Iris pigment epithelial cell (primary cell): ENCODE data around the gene CLMP.
A peak's percentile ranks its signal among the peaks of the same experiment; 100 is the strongest.

Experiments
- DNase-seq: peaks from one replicate; pipeline ENCODE4 v3.0.0-alpha.2; 2011; ENCODE audit warnings: low read depth

CLMP gene

DNA sequence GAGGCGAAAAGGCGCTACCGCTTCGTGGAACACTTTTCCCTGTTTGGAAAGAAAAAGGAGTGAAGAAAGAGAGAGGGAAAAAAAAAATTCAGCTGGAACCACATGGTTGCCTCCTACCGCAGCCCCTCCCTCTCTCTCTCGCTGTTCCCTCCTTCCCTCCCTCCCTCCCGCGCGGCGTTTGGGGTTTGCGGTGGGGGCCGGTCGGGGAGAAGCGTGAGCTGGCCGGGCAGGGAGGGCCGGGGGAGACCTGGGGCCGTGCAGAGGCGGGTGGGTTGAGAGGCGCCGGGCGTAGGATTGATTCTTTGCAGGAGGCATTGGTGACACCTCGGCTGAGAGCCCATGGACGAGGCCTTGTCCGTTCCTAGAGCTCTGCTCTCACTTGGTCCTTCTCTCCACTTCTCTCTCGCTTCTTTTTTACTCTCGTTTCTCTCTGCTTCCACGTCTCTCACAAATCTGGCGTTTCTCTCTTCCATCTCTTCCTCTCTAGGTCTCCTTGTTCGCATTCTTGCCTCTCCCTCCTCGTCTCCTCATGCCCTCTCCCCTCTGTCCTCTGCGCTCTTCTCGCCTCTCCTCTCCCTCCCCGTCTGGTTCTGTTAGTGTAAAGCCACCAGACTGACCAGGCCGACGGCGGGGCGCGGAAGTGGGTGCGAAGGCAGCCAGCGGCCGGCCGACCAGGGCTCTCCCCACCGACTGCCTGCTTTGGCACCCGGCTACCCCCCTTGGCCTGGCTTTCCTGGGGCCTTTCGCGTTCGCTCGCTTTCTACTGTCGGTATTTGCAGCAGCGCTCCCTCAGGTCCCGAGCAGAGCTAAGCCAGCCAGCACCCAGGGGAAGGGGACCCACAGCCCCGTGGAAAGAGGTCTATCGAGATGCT is at the start of gene CLMP:
Gene CLMP (minus strand): TSS at position 61 of the 872 bp plus-strand sequence. CDS start 308 bp downstream, outside the sequence.
- peak; percentile 72 for DNase-seq

DNA sequence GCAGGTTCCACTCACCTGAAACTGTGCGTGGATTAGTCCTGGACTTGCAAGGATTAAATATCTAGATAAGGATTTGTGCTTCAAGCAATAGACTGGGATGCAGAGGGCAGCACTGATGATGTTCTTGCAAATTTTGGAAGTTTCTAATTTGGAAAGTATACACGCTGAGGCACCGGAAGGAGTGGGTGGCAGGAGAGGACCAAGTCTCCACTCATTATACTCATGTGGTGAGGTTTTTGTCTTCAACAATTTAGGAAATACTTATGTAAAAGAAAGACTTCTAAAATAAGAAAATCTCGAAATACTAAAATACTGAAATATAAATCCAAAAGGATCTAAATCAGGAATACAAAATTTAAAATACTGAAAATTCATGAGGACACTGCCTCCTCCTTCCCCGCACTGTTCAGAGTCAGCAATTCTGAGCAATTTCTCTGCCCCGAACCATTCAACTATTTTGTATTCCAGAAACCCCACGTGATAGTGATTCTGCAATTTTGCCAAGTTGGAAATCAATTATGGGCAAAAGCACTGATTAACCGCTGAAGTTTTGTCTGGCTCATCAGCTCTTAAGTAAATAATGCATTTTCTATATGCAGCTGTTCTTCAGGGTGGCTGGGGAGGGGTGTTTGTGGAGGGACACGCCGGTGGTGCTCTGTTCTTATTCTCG is 47.0 kb upstream of the CLMP start:
- no peak for DNase-seq

DNA sequence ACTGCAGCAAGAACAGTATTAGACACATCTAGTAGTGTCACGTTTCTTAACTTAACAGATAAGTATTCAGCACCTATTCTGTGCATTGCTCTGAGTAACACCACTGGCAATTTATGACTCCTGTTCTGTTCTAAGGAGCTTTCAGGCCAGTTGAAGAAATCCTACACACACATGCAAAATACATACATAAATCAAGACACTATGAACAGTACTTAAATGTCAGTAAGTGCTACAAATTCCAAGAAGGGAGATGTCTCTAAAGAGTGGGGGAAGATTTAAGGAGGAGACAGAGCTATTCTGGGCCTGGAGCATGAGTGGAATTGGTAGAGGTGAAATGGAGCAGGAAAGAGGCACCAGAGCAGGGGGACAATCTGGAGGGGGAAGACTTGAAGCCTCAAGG is 46.2 kb upstream of the CLMP start:
- no peak for DNase-seq

GRCh38 chr11:123239191-123240150 is 44.4 kb upstream of the CLMP start:
- DNase-seq, result no peak

GRCh38 chr11:123238297-123238696 is 43.2 kb upstream of the CLMP start:
- DNase-seq, result peak; percentile 59

GRCh38 chr11:123236879-123237278 is 41.8 kb upstream of the CLMP start:
- DNase-seq, result no peak

DNA sequence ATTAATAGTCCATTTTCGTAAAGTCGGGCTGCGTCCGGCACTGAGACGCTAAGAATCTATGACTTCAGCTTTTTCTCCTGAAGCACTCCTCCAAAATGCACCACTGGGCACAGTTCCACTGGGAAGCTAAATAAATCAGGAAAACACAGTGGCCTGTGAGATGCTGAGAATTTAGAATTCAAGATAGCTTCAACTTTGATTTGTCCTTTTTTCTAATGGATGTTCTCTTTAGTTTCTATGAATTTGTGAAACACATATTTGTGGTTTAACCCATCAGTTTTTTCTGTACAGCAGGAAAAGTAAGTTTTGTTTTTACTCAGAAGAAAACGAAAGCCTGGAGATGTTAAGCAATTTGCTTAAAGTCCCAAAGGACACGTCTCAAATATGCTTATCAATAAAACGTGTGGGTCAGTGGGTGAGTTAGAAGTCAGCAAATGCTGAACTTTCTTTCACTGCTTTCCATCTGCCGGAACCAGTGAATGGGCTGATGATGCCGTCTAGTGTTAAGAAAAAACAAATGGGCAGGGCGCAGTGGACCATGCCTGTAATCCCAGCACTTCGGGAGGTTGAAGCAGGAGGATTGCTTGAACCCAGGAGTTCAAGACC is 40.7 kb upstream of the CLMP start:
- peak; percentile 67 for DNase-seq

DNA sequence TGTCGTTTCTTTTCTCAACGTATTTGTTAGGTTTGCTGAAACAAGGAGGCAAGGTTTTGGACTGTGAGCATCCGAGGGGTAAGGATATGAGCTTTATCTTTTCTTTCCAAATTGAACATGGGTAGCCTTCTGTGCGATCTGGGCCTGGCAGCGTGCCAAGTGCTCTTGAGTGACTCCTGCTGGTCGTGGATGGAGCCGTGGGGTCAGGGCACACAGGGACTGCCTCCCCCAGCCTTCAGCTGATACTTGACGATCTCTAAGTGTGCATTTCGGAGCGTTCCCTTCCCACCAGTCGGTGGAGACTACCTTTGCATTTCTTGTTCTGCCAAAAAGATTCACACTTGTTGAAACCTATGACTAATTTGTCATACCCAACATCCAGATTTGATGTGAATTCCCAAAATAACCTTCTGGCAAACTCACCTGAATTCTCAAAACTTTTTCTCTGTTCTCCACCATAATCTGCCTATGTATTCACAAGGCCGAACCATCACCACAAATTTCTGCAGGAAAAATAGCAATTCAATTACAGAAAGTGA is 40.1 kb upstream of the CLMP start:
- no peak for DNase-seq

DNA sequence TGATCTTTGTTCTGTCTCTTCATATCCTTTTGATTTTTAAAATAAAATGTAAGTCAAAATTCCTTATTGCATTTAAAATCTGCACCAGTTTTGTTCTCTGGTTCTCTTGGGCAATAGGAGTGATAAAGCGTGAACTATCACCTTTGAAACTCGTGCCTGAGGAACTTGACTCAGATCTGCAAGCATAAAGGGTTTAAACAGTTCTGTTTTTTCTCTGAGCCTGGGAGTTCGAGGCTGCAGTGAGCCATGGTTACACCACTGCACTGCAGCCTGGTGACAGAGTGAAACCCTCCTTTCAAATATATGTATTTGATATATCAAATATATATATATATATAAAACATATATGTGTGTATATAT is 38.9 kb upstream of the CLMP start:
- DNase-seq, result peak; percentile 45

GRCh38 chr11:123233280-123233974 is 38.4 kb upstream of the CLMP start:
- DNase-seq, result peak; percentile 51

DNA sequence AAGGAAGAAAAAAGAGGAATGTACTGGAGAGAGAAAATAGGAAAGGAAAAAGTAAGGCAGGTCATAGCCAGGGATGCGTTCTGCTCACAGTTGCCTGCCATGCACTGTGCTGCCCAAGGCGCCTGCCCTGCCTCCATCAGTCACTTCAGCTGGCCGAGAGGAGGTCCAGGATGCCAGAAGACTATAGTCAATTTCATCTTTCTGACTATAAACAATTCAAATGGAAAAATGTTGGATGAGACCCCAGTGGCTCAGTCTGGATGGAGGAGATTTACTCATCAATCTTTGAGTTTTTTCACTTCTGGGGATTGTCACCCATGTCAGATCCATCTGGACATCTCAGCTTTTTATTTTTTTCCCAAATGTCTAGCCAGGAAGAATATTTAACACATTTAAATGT is 36.7 kb upstream of the CLMP start:
- no peak for DNase-seq

- DNase-seq, result peak; percentile 71
These were observed 36.2 kb upstream of the CLMP start for GRCh38 chr11:123231256-123231655.

DNA sequence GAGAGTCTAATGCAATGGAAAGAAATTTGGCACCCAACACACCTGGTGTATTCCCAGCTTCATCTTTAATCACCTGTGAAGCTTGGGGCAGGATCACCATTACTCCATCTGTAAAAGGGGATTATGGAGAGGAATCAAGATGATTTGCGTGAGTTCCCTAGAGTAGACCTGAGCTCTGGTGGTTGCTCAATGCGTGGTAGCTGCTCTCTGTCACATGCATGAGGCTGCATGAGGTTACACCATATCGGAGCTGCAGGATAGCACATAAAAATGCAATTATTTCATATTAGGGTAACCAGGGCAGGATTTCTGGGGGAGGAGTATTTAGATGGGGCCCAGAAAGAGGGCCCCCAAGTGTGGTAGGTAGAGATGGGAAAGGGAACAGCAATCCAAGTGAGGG is 35.3 kb upstream of the CLMP start:
- DNase-seq, result no peak

DNA sequence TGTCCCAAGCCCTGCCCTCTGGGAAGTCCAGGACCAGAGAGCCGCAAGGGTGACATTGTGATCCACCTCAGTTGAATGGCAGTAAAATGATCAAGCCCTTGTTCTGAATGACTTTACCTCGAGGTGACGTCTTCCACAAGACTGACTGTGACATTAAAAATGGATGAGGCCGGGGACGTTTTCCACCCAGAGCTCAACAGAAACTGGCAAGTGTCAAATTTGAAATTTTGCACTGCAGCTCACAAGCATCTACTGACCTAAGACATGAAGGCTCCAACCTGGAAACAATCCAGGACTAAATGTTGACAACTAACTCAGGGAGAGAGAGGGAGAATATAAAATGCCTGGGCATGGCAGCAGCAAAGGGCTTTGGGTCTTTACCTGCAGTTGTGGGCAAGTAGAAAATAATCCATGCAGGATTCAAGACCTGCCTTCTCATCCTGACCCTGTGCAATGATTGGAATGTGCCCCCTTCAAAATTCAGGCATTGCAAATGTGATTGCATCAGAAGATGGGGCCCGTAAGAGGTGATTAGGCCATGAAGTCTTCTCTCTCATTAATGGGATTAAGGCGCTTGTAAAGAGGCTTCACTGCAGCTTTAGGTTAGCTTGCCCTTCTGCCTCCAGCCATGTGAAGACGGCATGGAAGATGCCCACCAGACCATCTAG is 33.6 kb upstream of the CLMP start:
- no peak for DNase-seq

DNA sequence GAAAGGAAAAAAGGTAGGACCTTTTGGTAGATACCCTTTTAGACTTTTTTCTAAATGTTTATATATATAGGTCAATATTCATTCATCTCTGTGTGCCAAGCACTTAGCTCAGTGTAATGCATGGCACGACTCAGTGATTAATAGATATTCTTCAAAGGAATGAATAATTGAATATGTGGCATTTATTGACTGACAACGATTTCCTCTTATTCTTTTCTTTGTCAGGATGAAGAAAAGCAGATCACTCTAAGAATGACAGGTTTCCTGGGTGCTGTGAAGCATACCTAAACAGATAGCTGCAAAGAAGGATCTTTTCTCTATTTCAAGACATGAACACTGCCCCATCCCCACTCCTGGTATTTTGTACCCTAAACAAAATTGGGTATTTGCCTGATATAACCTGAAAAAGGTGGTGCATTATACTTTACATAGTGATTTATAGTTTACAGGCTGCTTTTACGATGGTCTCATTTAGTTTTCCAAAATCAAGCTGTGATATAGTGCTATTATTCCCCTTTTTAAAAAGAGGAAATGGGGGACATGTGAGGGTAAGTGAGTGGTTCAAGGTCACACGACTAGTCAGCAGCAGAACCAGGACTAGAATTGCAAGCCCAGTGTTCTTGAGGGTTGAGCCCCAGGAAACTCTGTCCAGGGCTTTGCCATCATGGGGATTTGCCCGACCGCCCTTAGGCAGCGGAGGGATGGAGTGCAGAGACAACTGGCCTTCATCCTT is 32.9 kb upstream of the CLMP start:
- DNase-seq, result no peak

- DNase-seq, result no peak
These were observed 26.5 kb upstream of the CLMP start for GRCh38 chr11:123221584-123221983.

DNA sequence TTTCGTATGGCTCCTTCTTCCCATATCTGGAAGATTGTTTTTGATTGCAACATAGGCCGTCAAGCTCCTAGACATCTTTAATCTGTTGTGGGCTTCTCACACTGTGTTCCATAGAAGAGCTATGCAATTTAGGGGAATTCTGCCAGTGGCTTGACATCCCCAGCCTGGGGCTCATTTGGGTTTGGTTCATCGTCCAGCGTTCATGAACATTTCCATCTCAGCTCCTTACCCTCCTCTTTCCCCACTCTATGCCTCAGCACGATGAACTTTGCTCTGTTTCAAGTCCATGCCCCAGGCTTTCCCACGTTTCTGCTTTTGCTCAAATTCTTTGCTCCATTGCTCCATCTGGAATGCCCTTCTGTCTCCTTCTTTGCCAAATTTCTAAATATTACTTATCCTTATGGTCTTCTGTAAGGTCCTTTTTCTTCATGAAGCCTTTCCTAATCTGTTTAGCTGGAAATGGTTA is 26.1 kb upstream of the CLMP start:
- no peak for DNase-seq

DNA sequence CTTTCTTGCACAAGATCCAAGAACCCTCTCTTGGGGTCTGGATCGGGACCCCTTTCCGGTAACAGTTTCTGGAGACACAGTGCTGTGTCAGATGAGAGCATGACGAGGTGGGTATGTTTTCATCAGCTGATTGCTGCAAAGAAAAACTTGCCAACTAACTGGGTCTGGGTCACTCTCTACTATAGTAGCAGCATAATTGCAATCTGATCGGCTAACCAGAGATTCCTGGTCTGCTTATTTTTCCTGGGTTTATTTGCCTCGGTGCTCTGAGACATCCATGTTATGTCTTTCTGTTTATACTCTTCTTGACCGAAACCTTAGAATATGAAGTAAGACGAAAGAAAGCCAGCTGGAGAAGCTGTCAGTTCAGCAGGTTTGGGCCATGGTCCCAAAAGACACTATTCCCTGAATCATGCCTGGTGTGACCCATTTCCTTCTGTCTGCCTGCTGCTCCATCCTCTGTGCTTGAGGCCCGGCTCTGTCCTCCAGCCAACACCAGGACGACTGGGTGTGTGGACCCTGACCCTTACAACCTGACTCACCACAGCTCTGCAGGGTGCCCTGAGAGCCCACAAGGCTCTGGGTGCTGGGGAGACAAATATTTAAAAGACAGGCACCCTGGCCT is 24.1 kb upstream of the CLMP start:
- DNase-seq, result peak; percentile 43

- peak; percentile 50 for DNase-seq
These were observed 23.4 kb upstream of the CLMP start for GRCh38 chr11:123218451-123218850.
